HepG2 (cell line): ENCODE results near the gene WAS. TPM values are rescaled to one million over a fixed set of nuclear protein-coding genes. Genes with fewer than 3 reads are reported as not detected.
"Not testable (repeated sequence)": the region's sequence is repeated elsewhere in the genome, so short reads cannot be mapped to it uniquely, and the experiment has no call there.

Experiments
- ATAC-seq: fragments of 200-7000 bp; cut with Tn5 transposase; 3 replicates; pipeline ENCODE4 v1.9.1; 2020; ENCODE audit warnings: mild to moderate bottlenecking, moderate library complexity
- BruUV-seq: library from RNA; stranded (reverse); fragments of 400-500 nt; replicated peaks from 2 replicates; lab custom pipeline; 2021; lab: Mats Ljungman, UMichigan
- CTCF ChIA-PET: fragments of 300-600 bp; formaldehyde crosslinking; extraction: SDS; loops from one replicate; lab custom pipeline; 2021; ENCODE audit warnings: low total read pairs, inconsistent platforms, low intra/inter-chr PET ratio; lab: Yijun Ruan, JAX
- POLR2A ChIA-PET: fragments of 350-600 bp; sonication (Branson Sonifier 250); formaldehyde crosslinking; loops from one replicate; lab custom pipeline; 2020; ENCODE audit warnings: antibody characterized with exemption, inconsistent platforms; lab: Yijun Ruan, JAX
- DNase-seq: peaks from one replicate; pipeline ENCODE4 v3.0.0-alpha.2; 2015; ENCODE audit warnings: low spot score
- FAIRE-seq: peaks from 3 replicates; lab custom pipeline; 2011; peaks lifted over from hg19 to GRCh38; lab: Jason Lieb, UNC
- H2AFZ ChIP-seq: one replicate; pipeline ENCODE4 v1.6.1; 2011; ENCODE audit warnings: low read length, inconsistent platforms
- H3K27ac ChIP-seq: fragments of 300-600 bp; 3 replicates; pipeline ENCODE4 v1.8.0; 2011; ENCODE audit warnings: mixed run types, mild to moderate bottlenecking, mixed read lengths, low read length, inconsistent platforms; ENCODE audit not compliant: insufficient read depth; ENCODE audit errors: extremely low read length
- H3K27me3 ChIP-seq, 2 experiments: fragments of 200-600 bp in 1 of 2; 2 replicates in 1 of 2; 3 replicates in 1 of 2; pipeline versions ENCODE4 v1.6.0 to v1.8.0; 2011; ENCODE audit warnings: low read length in 2 of 2, mild to moderate bottlenecking in 2 of 2, moderate library complexity in 2 of 2, inconsistent platforms in 1 of 2; ENCODE audit not compliant: insufficient read depth in 2 of 2, control insufficient read depth in 1 of 2
- H3K36me3 ChIP-seq, 2 experiments: fragments of 200-600 bp in 1 of 2; replicated peaks in 1 of 2; 2 replicates in 1 of 2; 3 replicates in 1 of 2; pipeline versions ENCODE4 v1.5.1 to v1.8.0; 2011; ENCODE audit warnings: low read length in 2 of 2, inconsistent platforms in 1 of 2; ENCODE audit not compliant: insufficient read depth in 2 of 2, control insufficient read depth in 1 of 2
- H3K4me1 ChIP-seq: 2 replicates; pipeline ENCODE4 v1.5.1; 2012; ENCODE audit warnings: low read length, inconsistent platforms; ENCODE audit not compliant: insufficient read depth
- H3K4me2 ChIP-seq: 2 replicates; pipeline ENCODE4 v1.6.0; 2011; ENCODE audit warnings: low read depth, low read length, inconsistent platforms
- H3K4me3 ChIP-seq, 3 experiments: fragments of 200-600 bp in 1 of 3; sonication (generic), shearing (Covaris generic) in 1 of 3; replicated peaks in 1 of 3; 2 replicates each; pipeline ENCODE4 v1.5.1; 2011 to 2016; ENCODE audit warnings: low read length in 3 of 3, inconsistent platforms in 2 of 3, low read depth in 2 of 3, mild to moderate bottlenecking in 2 of 3, control low read depth in 1 of 3, mixed read lengths in 1 of 3; ENCODE audit not compliant: insufficient read depth in 1 of 3
- H3K79me2 ChIP-seq: one replicate; pipeline ENCODE4 v1.6.1; 2011; ENCODE audit warnings: low read length, inconsistent platforms; ENCODE audit not compliant: insufficient read depth
- H3K9ac ChIP-seq: 2 replicates; pipeline ENCODE4 v1.6.0; 2011; ENCODE audit warnings: mild to moderate bottlenecking, low read depth, low read length, inconsistent platforms; ENCODE audit not compliant: insufficient read depth
- H3K9me3 ChIP-seq: 2 replicates; pipeline ENCODE4 v1.5.1; 2012; ENCODE audit warnings: mild to moderate bottlenecking, low read length
- H4K20me1 ChIP-seq: 2 replicates; pipeline ENCODE4 v1.6.0; 2011; ENCODE audit warnings: inconsistent platforms, mild to moderate bottlenecking, low read length, moderate library complexity; ENCODE audit not compliant: insufficient read depth
- ARNTL ChIP-seq: sonication (generic); formaldehyde crosslinking; IDR thresholded peaks from 2 replicates; pipeline ENCODE4 v1.4.0; 2020; ENCODE audit warnings: mild to moderate bottlenecking, missing genetic modification reagents
- GTF3A ChIP-seq: sonication (generic); formaldehyde crosslinking; conservative IDR thresholded peaks from 2 replicates; pipeline ENCODE4 v1.4.0; 2020; ENCODE audit warnings: mild to moderate bottlenecking, missing genetic modification reagents
- GZF1 ChIP-seq: sonication (generic); formaldehyde crosslinking; IDR thresholded peaks from 2 replicates; pipeline ENCODE4 v1.5.1; 2020; ENCODE audit warnings: mild to moderate bottlenecking, missing genetic modification reagents
- KAT7 ChIP-seq: IDR thresholded peaks from 2 replicates; pipeline ENCODE4 v1.6.1; 2018; ENCODE audit warnings: borderline replicate concordance, missing compliant biosample characterization
- KDM5A ChIP-seq: fragments of 200-600 bp; sonication (generic); IDR thresholded peaks from 2 replicates; pipeline ENCODE4 v1.7.0; 2018; ENCODE audit warnings: antibody characterized with exemption, mild to moderate bottlenecking, low read length, borderline replicate concordance
- TMF1 ChIP-seq: sonication (generic); formaldehyde crosslinking; IDR thresholded peaks from 2 replicates; pipeline ENCODE4 v1.8.1; 2022; ENCODE audit warnings: low read depth, missing genetic modification reagents
- ZNF431 ChIP-seq: sonication (generic); formaldehyde crosslinking; IDR thresholded peaks from 2 replicates; pipeline ENCODE4 v1.9.0; 2022; ENCODE audit warnings: missing genetic modification reagents, low read depth, mild to moderate bottlenecking, borderline replicate concordance
- WGBS: methylation state at CpG from one replicate; pipeline ENCODE4 v1.1.6; 2017; ENCODE audit warnings: low lambda C conversion rate; 5-methylcytosine and 5-hydroxymethylcytosine counted together
- in situ Hi-C: cut with HindIII; loops from 2 replicates; pipeline ENCODE4 v1.10.0; 2017; ENCODE audit warnings: low pct_unique_long_range_greater_than_20kb; ENCODE audit not compliant: extremely low pct_ligation_motif_present
- intact Hi-C: fragments of 100-400 bp; cut with micrococcal nuclease; formaldehyde crosslinking; loops from one replicate; pipeline ENCODE4 v1.10.0; 2022; ENCODE audit not compliant: unreplicated experiment
- polyA plus RNA-seq, 8 experiments: library from polyadenylated mRNA; depleted of rRNA in 3 of 8; stranded (reverse) in 7 of 8; unstranded in 1 of 8; fragments of >200 nt; fragmentation: Illumina TruSeq in 4 of 8; extraction: Trizol in 4 of 8; gene quantifications; 2 replicates each; pipeline versions ENCODE4 v1.2.1 to v1.2.3, GENCODE V29; 2011 to 2016; ENCODE audit warnings: low read depth in 4 of 8, missing spikeins in 1 of 8, mixed read lengths in 1 of 8; ENCODE audit not compliant: insufficient read depth in 1 of 8
- total RNA-seq, 5 experiments: library from RNA; depleted of rRNA; stranded (reverse); fragments of >200 nt; fragmentation: Illumina TruSeq; extraction: Trizol; gene quantifications; 2 replicates each; pipeline ENCODE4 v1.2.3, GENCODE V29; 2016; ENCODE audit warnings: low read depth in 1 of 5

Gene WAS
- total and polyA plus RNA-seq, 2 of the 13 experiments (the other 11 are each of a cell fraction or from before 2014, with no cell fraction given), result 0.11 TPM; not detected in 1

DNA sequence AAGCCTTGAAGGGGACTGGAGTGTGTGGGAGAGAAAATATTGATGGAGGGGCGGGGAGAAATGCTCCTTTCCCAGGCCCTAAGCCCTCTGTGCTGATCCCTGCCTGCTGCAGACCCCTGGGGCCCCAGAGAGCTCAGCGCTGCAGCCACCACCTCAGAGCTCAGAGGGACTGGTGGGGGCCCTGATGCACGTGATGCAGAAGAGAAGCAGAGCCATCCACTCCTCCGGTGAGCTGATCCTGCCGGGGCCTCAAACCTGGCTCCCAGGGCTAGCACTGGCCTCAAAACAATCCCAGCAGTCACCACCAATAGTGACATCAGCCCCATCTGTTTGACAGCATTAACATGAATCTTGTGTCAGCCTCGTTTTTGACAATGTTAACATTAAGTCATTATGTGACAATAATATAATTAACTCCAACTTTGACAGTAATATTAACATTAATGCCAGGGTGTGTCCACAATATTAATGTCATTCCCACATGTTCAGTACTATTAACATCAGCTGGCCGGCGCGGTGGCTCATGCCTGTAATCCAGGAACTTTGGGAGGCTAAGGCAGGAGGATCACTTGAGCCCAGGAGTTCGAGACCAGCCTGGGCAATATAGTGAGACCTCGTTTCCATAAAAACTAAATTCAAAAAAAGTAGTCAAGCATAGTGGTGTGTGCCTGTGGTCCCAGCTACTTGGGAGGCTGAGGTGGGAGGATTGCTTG lies 5.8 kb downstream of the WAS start:
- ATAC-seq, result peak; percentile 30; the same call in 2 of the 3 replicates
- BruUV-seq, result no TSS peak
- H3K9me3 ChIP-seq, result no peaks in the 10 kb centered on the region
- in situ Hi-C loops (no loop called here), intact Hi-C loops (no loop called here)
- H3K9ac ChIP-seq, result no peak overlapping the region
- POLR2A ChIA-PET, result interaction anchor here (0.6 to 0.9 kb wide), 2 partner anchors 13 to 276 kb away, joined by 4 to 6 read pairs; no protein-coding TSS in a partner anchor
- no peak overlapping the region for H3K4me2 ChIP-seq
- no peak overlapping the region for H2AFZ ChIP-seq
- WGBS, result 0% methylated on average over 2 of the region's 11 CpGs
- CTCF ChIA-PET, result no interaction called here
- H3K4me3 ChIP-seq, result no peak overlapping the region
- no peaks in the 10 kb centered on the region for H3K36me3 ChIP-seq
- H4K20me1 ChIP-seq, result no peaks in the 10 kb centered on the region
- H3K27ac ChIP-seq, result no peak overlapping the region
- no peak for FAIRE-seq
- no peaks in the 10 kb centered on the region for H3K79me2 ChIP-seq
- no peaks in the 10 kb centered on the region for H3K27me3 ChIP-seq
- DNase-seq, result no peak
- peaks cover under 1% of the 10 kb centered on the region; the same call in 1 of the 2 replicates for H3K4me1 ChIP-seq
- TF ChIP-seq KDM5A, result no peak
- TF ChIP-seq GZF1, result no peak
- TF ChIP-seq KAT7 (CRISPR knock-in tag), result no peak
- no peak for TF ChIP-seq ARNTL (CRISPR knock-in tag)
- no peak for TF ChIP-seq TMF1 (CRISPR knock-in tag)
- TF ChIP-seq ZNF431 (CRISPR knock-in tag), result no peak
- no peak for TF ChIP-seq GTF3A (CRISPR knock-in tag)
- TF ChIP-seq, all 625 proteins: peak for 0

DNA sequence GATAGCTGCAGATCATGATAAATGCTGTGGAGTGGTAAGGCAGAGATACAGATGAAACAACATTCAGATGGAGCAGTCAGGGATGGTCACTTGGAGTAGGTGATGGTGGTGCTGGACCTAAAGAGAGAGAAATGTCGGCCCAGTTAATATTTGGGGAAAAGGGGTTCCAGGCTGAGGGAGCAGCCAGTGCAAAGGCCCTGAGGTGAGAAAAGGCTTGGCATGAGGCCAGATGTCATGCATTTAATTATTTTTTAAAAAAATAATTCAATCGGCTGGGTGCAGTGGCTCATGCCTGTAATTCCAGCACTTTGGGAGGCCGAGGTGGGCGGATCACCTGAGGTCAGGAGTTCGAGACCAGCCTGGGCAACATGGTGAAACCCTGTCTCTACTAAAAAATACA lies 8.1 kb downstream of the WAS start:
- ATAC-seq, H4K20me1 ChIP-seq, H3K27ac ChIP-seq, H3K27me3 ChIP-seq, H3K36me3 ChIP-seq, FAIRE-seq, DNase-seq, H3K9ac ChIP-seq, CTCF ChIA-PET, H3K4me3 ChIP-seq, in situ Hi-C loops, BruUV-seq, H3K79me2 ChIP-seq, H2AFZ ChIP-seq, H3K4me2 ChIP-seq, intact Hi-C loops, H3K9me3 ChIP-seq, POLR2A ChIA-PET: not testable (repeated sequence)
- peaks cover 17% of the 10 kb centered on the region for H3K4me1 ChIP-seq
- 23% methylated on average over 5 of the region's 5 CpGs for WGBS
